ENCODE data around the gene CCDC183. TPM values are rescaled to one million over a fixed set of nuclear protein-coding genes. Genes with fewer than 3 reads are reported as not detected.
"Not testable (repeated sequence)": the region's sequence is repeated elsewhere in the genome, so short reads cannot be mapped to it uniquely, and the experiment has no call there.

CCDC183 gene
- total RNA-seq, 5 donors from 2014 or later (not counting 1 experiment from before 2014, with no cell fraction given) = 1.9 to 2.9 (median 2.3) TPM

DNA sequence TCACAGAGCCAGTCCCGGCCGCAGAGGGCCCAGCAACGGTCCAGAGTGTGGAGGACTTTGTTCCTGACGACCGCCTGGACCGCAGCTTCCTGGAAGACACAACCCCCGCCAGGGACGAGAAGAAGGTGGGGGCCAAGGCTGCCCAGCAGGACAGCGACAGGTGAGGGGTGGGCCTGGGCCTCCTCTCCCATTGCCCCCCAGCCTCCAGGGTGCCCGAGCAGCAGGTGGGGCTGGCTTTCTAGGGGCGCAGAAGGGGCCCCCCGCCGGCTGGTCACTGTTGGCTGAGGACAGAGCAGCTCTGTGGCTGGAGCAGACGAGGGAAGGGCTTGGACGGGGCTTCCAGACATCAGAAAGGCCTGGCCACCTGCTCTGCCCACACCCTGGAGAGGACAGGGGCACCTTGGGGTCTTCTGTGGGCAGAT lies 41.7 kb downstream of the CCDC183 start:
- ATAC-seq (replicated peaks in 1 of 4); H3K36me3 Mint-ChIP-seq; H3K4me1 Mint-ChIP-seq; POLR2A ChIA-PET; H3K27ac Mint-ChIP-seq; H3K4me3 ChIP-seq (ENCODE audit: control insufficient read depth in 1 of 2, extremely low read depth in 1 of 2, low read length in 1 of 2); H3K4me3 Mint-ChIP-seq; CTCF ChIA-PET; H3K9me3 ChIP-seq; H3K9me3 Mint-ChIP-seq; H3K27ac ChIP-seq (ENCODE audit: low read length); DNase-seq; H3K27me3 ChIP-seq (replicated peaks in 1 of 2; ENCODE audit: control insufficient read depth in 2 of 2, extremely low read depth in 1 of 2, insufficient read depth in 2 of 2, low read length in 1 of 2); H3K27me3 Mint-ChIP-seq: not testable (repeated sequence)
- WGBS (ENCODE audit: insufficient coverage) = 95% methylated on average over 14 of the region's 15 CpGs
- peaks cover 0 to 18% of the 10 kb centered on the region in 2 experiments for H3K4me1 ChIP-seq (ENCODE audit: control insufficient read depth in 1 of 2, extremely low read depth in 1 of 2, insufficient read depth in 2 of 2, low read length in 2 of 2)
- H3K36me3 ChIP-seq (ENCODE audit: control insufficient read depth in 2 of 2, extremely low read depth in 1 of 2, insufficient read depth in 1 of 2, low read length in 1 of 2) = peaks cover 15% of the 10 kb centered on the region in 2 donors

DNA sequence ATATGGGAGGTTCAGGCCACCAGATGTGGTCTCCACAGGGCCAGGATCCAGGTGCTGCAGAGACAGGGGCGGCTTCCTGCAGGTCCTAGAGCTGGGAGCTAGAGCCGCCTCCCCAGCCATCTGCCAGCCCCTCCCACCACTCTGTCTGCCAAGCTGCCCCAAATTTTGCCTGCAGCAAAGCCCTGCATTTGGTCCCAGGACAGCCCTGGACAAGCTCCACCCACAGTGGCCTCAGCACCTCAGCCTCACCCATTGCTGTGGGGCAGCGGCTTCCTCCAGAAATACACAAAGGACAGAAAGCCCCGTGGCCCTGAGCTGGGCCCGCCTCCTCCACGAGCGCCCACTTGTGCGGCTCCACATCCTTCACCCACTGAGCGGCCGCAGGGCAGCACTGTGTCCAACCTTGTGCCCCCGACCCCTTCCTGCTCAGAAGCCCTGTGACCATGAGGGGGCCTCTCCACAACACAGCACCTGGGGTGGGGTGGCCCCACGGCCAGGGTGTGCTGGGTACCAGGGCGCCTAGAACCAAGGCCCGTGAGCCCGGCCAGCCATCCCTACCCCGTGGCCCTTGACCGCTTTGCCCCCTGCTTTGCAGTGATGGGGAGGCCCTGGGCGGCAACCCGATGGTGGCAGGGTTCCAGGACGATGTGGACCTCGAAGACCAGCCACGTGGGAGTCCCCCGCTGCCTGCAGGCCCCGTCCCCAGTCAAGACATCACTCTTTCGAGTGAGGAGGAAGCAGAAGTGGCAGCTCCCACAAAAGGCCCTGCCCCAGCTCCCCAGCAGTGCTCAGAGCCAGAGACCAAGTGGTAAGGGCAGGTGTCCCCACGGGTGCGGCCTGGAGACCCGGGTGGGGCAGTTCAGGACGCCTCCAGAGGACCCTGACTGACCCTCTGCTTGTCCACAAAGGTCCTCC lies 42.4 kb downstream of the CCDC183 start:
- 93% methylated on average over 29 of the region's 29 CpGs for WGBS (ENCODE audit: insufficient coverage)
- Mint-ChIP-seq H3K27ac (no peak overlapping the region), H3K9me3 (no peaks in the 10 kb centered on the region), H3K36me3 (peaks cover 3% of the 10 kb centered on the region), H3K27me3 (peaks cover 0 to 2% of the 10 kb centered on the region in 2 donors), H3K4me1 (peaks cover 0 to 10% (median 8%) of the 10 kb centered on the region in 3 donors), H3K4me3 (no peak overlapping the region)
- DNase-seq (no peak), ATAC-seq (replicated peaks in 1 of 4) (no peak)
- Histone ChIP-seq H3K4me1 (ENCODE audit: control insufficient read depth in 1 of 2, extremely low read depth in 1 of 2, insufficient read depth in 2 of 2, low read length in 2 of 2) (peaks cover 5 to 25% of the 10 kb centered on the region in 2 experiments), H3K9me3 (no peaks in the 10 kb centered on the region), H3K27ac (ENCODE audit: low read length) (no peak overlapping the region), H3K36me3 (ENCODE audit: control insufficient read depth in 2 of 2, extremely low read depth in 1 of 2, insufficient read depth in 1 of 2, low read length in 1 of 2) (peaks cover 15% of the 10 kb centered on the region in 2 donors), H3K4me3 (ENCODE audit: control insufficient read depth in 1 of 2, extremely low read depth in 1 of 2, low read length in 1 of 2) (no peak overlapping the region), H3K27me3 (replicated peaks in 1 of 2; ENCODE audit: control insufficient read depth in 2 of 2, extremely low read depth in 1 of 2, insufficient read depth in 2 of 2, low read length in 1 of 2) (peaks cover 0 to 13% of the 10 kb centered on the region in 2 experiments)
- POLR2A ChIA-PET = no interaction called here
- CTCF ChIA-PET = no interaction called here

DNA sequence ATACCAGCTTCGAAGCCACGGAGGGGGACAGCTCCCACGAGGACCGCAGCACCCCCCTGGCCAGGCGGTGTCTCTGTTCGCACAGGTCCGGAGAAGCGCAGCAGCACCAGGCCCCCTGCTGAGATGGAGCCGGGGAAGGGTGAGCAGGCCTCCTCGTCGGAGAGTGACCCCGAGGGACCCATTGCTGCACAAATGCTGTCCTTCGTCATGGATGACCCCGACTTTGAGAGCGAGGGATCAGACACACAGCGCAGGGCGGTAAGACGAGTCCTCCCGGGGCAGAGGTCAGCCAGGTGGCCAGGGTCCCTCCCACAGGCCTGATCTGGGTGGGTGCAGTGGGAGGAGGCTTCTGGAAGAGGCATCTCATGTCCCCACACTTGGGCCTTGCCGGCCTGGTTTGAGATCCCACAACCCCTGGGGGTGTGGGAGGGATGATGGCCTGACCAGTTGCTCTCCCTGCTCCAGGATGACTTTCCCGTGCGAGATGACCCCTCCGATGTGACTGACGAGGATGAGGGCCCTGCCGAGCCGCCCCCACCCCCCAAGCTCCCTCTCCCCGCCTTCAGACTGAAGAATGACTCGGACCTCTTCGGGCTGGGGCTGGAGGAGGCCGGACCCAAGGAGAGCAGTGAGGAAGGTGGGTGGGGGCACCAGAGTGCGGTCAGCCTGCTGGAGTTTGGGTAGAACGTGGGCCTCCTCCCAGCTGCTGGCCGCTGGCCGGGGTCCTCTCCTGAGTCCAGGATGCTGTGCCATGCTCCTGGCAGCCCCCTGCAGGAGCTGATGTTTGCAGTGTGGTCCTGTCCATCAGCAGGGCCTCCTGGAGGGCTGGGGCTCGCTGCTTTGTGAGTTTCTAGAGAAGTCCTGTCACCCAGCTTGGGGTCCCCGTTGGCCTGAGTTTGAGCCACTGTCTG lies 43.3 kb downstream of the CCDC183 start:
- H3K27ac ChIP-seq (ENCODE audit: low read length) = no peak overlapping the region
- no peaks in the 10 kb centered on the region for H3K9me3 ChIP-seq
- peaks cover 13 to 15% of the 10 kb centered on the region in 2 donors for H3K36me3 ChIP-seq (ENCODE audit: control insufficient read depth in 2 of 2, extremely low read depth in 1 of 2, insufficient read depth in 1 of 2, low read length in 1 of 2)
- Mint-ChIP-seq H3K4me1 (peaks cover 0 to 14% (median 9%) of the 10 kb centered on the region in 3 donors), H3K27ac (no peak overlapping the region), H3K4me3 (peak overlapping the region in 1 of 3 donors; percentile 4), H3K9me3 (no peaks in the 10 kb centered on the region), H3K27me3 (peaks cover 0 to 6% of the 10 kb centered on the region in 2 donors), H3K36me3 (no peaks in the 10 kb centered on the region)
- H3K4me3 ChIP-seq (ENCODE audit: control insufficient read depth in 1 of 2, extremely low read depth in 1 of 2, low read length in 1 of 2) = no peak overlapping the region
- POLR2A ChIA-PET = no interaction called here
- DNase-seq = no peak
- 92% methylated on average over 22 of the region's 36 CpGs for WGBS (ENCODE audit: insufficient coverage)
- H3K4me1 ChIP-seq (ENCODE audit: control insufficient read depth in 1 of 2, extremely low read depth in 1 of 2, insufficient read depth in 2 of 2, low read length in 2 of 2) = peaks cover 5 to 33% of the 10 kb centered on the region in 2 experiments
- no peak for ATAC-seq (replicated peaks in 1 of 4)
- H3K27me3 ChIP-seq (replicated peaks in 1 of 2; ENCODE audit: control insufficient read depth in 2 of 2, extremely low read depth in 1 of 2, insufficient read depth in 2 of 2, low read length in 1 of 2) = peaks cover 0 to 20% of the 10 kb centered on the region in 2 experiments
- CTCF ChIA-PET = interaction anchor here in 1 of 2 donors (0.6 kb wide), 1 partner anchor 33 kb away, joined by 6 read pairs; no protein-coding TSS in a partner anchor

DNA sequence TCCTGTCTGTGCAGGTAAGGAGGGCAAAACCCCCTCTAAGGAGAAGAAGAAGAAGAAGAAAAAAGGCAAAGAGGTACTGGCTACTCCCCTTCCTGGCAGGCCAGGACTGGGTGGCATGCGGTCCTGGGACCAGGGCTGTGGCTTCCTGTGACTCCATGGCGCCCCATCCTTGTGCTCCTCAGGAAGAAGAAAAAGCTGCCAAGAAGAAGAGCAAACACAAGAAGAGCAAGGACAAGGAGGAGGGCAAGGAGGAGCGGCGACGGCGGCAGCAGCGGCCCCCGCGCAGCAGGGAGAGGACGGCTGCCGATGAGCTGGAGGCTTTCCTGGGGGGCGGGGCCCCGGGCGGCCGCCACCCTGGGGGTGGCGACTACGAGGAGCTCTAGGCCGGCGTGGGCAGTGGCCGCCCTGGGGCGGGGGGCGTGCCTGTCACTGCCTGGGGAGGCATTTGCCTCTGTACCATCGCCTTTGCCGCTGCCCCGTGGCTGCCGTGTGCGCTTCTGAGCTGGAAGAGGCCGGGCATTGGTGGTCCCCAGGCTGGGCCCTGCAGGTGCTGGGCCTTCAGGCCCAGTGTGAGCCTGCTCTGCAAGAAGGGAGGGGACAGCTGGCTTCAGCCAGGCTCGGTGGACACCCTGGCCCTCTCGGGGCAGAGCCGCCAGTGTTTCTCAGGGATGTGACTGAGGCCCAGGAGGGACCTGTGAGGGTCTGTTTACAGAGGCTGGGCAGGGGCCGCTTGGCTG lies 44.2 kb downstream of the CCDC183 start:
- Histone ChIP-seq H3K36me3 (ENCODE audit: control insufficient read depth in 2 of 2, extremely low read depth in 1 of 2, insufficient read depth in 1 of 2, low read length in 1 of 2) (peaks cover 13 to 15% of the 10 kb centered on the region in 2 donors), H3K4me1 (ENCODE audit: control insufficient read depth in 1 of 2, extremely low read depth in 1 of 2, insufficient read depth in 2 of 2, low read length in 2 of 2) (peaks cover 5 to 37% of the 10 kb centered on the region in 2 experiments), H3K27ac (ENCODE audit: low read length) (no peak overlapping the region), H3K4me3 (ENCODE audit: control insufficient read depth in 1 of 2, extremely low read depth in 1 of 2, low read length in 1 of 2) (no peak overlapping the region), H3K27me3 (replicated peaks in 1 of 2; ENCODE audit: control insufficient read depth in 2 of 2, extremely low read depth in 1 of 2, insufficient read depth in 2 of 2, low read length in 1 of 2) (peaks cover 0 to 24% of the 10 kb centered on the region in 2 experiments), H3K9me3 (no peaks in the 10 kb centered on the region)
- DNase-seq (no peak), ATAC-seq (replicated peaks in 1 of 4) (no peak)
- H3K27me3 Mint-ChIP-seq = peaks cover 0 to 9% of the 10 kb centered on the region in 2 donors
- peak overlapping the region in 1 of 3 donors; percentile 4 for H3K4me3 Mint-ChIP-seq
- ChIA-PET CTCF (interaction anchor here (0.5 to 0.6 kb wide), 2 partner anchors 18 to 32 kb away, joined by 3 to 6 read pairs; no protein-coding TSS in a partner anchor), POLR2A (no interaction called here)
- 90% methylated on average over 29 of the region's 32 CpGs for WGBS (ENCODE audit: insufficient coverage)
- no peaks in the 10 kb centered on the region for H3K36me3 Mint-ChIP-seq
- H3K9me3 Mint-ChIP-seq = no peaks in the 10 kb centered on the region
- no peak overlapping the region for H3K27ac Mint-ChIP-seq
- peaks cover 0 to 17% (median 11%) of the 10 kb centered on the region in 3 donors for H3K4me1 Mint-ChIP-seq

DNA sequence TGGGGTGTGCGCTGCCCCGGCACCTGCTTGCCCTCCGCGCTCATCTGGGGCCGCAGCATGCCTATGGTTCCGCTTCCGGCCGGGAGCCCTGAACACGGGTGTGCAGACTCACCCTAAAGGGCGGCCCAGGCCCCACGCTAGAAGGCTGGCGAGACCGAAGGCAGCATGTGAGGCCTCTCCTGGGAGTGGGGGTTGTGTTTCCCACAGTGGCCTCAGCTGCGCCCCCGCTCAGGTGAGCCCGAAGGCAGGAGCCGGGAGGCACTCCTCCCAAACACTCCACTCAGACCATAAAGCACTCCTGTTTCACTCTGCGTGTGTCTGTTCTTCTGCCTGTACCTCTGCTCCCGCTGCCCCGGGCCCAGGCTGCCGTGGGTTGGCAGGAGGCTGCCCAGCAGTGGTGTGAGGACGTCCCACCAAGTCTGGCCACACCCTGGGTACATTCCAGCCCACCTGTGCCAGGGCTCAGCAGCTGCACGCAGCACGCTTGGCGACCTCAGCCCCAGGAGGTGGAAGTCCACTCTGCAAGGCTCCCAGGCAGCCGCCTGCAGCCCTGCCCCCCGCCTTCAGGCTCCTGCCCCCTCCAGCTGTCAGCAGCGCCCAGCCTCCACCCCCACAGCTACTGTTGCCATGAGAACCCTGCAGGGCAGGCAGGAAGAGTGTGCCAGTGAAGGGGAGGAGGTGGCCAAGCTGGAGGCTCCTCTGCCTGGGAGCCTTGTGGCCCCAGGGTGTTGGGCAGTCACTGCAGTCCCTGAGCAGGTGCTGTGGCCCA lies 44.9 kb downstream of the CCDC183 start:
- Histone ChIP-seq H3K27ac (ENCODE audit: low read length) (no peak overlapping the region), H3K4me1 (ENCODE audit: control insufficient read depth in 1 of 2, extremely low read depth in 1 of 2, insufficient read depth in 2 of 2, low read length in 2 of 2) (peaks cover 5 to 38% of the 10 kb centered on the region in 2 experiments), H3K4me3 (ENCODE audit: control insufficient read depth in 1 of 2, extremely low read depth in 1 of 2, low read length in 1 of 2) (no peak overlapping the region), H3K36me3 (ENCODE audit: control insufficient read depth in 2 of 2, extremely low read depth in 1 of 2, insufficient read depth in 1 of 2, low read length in 1 of 2) (peaks cover 13 to 15% of the 10 kb centered on the region in 2 donors), H3K9me3 (no peaks in the 10 kb centered on the region), H3K27me3 (replicated peaks in 1 of 2; ENCODE audit: control insufficient read depth in 2 of 2, extremely low read depth in 1 of 2, insufficient read depth in 2 of 2, low read length in 1 of 2) (peaks cover 0 to 25% of the 10 kb centered on the region in 2 experiments)
- no peak for ATAC-seq (replicated peaks in 1 of 4)
- Mint-ChIP-seq H3K27me3 (peaks cover 0 to 9% of the 10 kb centered on the region in 2 donors), H3K27ac (no peak overlapping the region), H3K4me3 (peak overlapping the region in 1 of 3 donors; percentile 83), H3K4me1 (peaks cover 0 to 17% (median 11%) of the 10 kb centered on the region in 3 donors), H3K9me3 (no peaks in the 10 kb centered on the region), H3K36me3 (no peaks in the 10 kb centered on the region)
- CTCF ChIA-PET = no interaction called here
- no peak for DNase-seq
- WGBS (ENCODE audit: insufficient coverage) = 73% methylated on average over 8 of the region's 28 CpGs
- POLR2A ChIA-PET = no interaction called here

Measured in T-cell (primary cell).